ENCODE results near the gene POGZ.

The POGZ gene

GRCh38 chr1:151459331-151460046 is at the start of gene POGZ:
TSS of gene POGZ (minus strand) at chr1:151459494. CDS start at chr1:151442204, 17,290 bp downstream.
- H4K20me1 ChIP-seq (ENCODE audit: insufficient read depth, low read length), result no peaks in the 10 kb centered on the region
- H3K36me3 ChIP-seq (ENCODE audit: insufficient read depth, low read length), result peaks cover 7% of the 10 kb centered on the region; the same call in 1 of the 2 replicates
- TF ChIP-seq EZH2 (IDR thresholded peaks at IDR 0.05; ENCODE audit: borderline replicate concordance, low read length), result no peak
- TF ChIP-seq CTCF (IDR thresholded peaks at IDR 0.05; ENCODE audit: low read length), result no peak
- peak within 1 kb of the TSS; percentile 67 for H2AFZ ChIP-seq (ENCODE audit: low read length)
- H3K27ac ChIP-seq (ENCODE audit: low read depth, low read length, poor library complexity, severe bottlenecking), result peak within 1 kb of the TSS; percentile 73
- peak within 1 kb of the TSS; percentile 78 for H3K9ac ChIP-seq (ENCODE audit: low read length)
- H3F3A ChIP-seq (ENCODE audit: insufficient read depth, low read length), result no peaks in the 10 kb centered on the region
- no peaks in the 10 kb centered on the region for H3K9me3 ChIP-seq (ENCODE audit: low read length)
- no peaks in the 10 kb centered on the region for H3K27me3 ChIP-seq (ENCODE audit: insufficient read depth, low read length)
- peaks cover 30% of the 10 kb centered on the region for H3K4me1 ChIP-seq (ENCODE audit: insufficient read depth, low read length, severe bottlenecking)
- H3K4me3 ChIP-seq (ENCODE audit: low read depth, low read length, poor library complexity, severe bottlenecking), result peak within 1 kb of the TSS; percentile 76
- H3K79me2 ChIP-seq (ENCODE audit: insufficient read depth, low read length), result peaks cover 38% of the 10 kb centered on the region
- H3K4me2 ChIP-seq (ENCODE audit: low read length), result peak within 1 kb of the TSS; percentile 79
- H3K9me2 ChIP-seq (ENCODE audit: low read depth, low read length), result no peaks in the 10 kb centered on the region

GRCh38 chr1:151508833-151509232 is 49.5 kb upstream of the POGZ start:
- Histone ChIP-seq H3K36me3 (ENCODE audit: insufficient read depth, low read length) (no peaks in the 10 kb centered on the region), H3K4me3 (ENCODE audit: low read depth, low read length, poor library complexity, severe bottlenecking) (no peak overlapping the region), H3K4me1 (ENCODE audit: insufficient read depth, low read length, severe bottlenecking) (peaks cover 21% of the 10 kb centered on the region), H3K9ac (ENCODE audit: low read length) (no peak overlapping the region), H3F3A (ENCODE audit: insufficient read depth, low read length) (no peaks in the 10 kb centered on the region), H3K79me2 (ENCODE audit: insufficient read depth, low read length) (no peaks in the 10 kb centered on the region), H3K27ac (ENCODE audit: low read depth, low read length, poor library complexity, severe bottlenecking) (no peak overlapping the region), H3K27me3 (ENCODE audit: insufficient read depth, low read length) (no peaks in the 10 kb centered on the region), H3K9me2 (ENCODE audit: low read depth, low read length) (no peaks in the 10 kb centered on the region), H2AFZ (ENCODE audit: low read length) (no peak overlapping the region), H3K4me2 (ENCODE audit: low read length) (no peak overlapping the region), H3K9me3 (ENCODE audit: low read length) (no peaks in the 10 kb centered on the region), H4K20me1 (ENCODE audit: insufficient read depth, low read length) (no peaks in the 10 kb centered on the region)
- TF ChIP-seq EZH2 (IDR thresholded peaks at IDR 0.05; ENCODE audit: borderline replicate concordance, low read length) (no peak), CTCF (IDR thresholded peaks at IDR 0.05; ENCODE audit: low read length) (no peak)

- Histone ChIP-seq H3K9me3 (ENCODE audit: low read length) (no peaks in the 10 kb centered on the region), H3K36me3 (ENCODE audit: insufficient read depth, low read length) (no peaks in the 10 kb centered on the region), H3K4me1 (ENCODE audit: insufficient read depth, low read length, severe bottlenecking) (no peaks in the 10 kb centered on the region), H3K9ac (ENCODE audit: low read length) (no peak overlapping the region), H3K4me2 (ENCODE audit: low read length) (no peak overlapping the region), H3K79me2 (ENCODE audit: insufficient read depth, low read length) (no peaks in the 10 kb centered on the region), H3K4me3 (ENCODE audit: low read depth, low read length, poor library complexity, severe bottlenecking) (no peak overlapping the region), H3K27ac (ENCODE audit: low read depth, low read length, poor library complexity, severe bottlenecking) (no peak overlapping the region), H3F3A (ENCODE audit: insufficient read depth, low read length) (no peaks in the 10 kb centered on the region), H4K20me1 (ENCODE audit: insufficient read depth, low read length) (no peaks in the 10 kb centered on the region), H2AFZ (ENCODE audit: low read length) (no peak overlapping the region), H3K9me2 (ENCODE audit: low read depth, low read length) (no peaks in the 10 kb centered on the region), H3K27me3 (ENCODE audit: insufficient read depth, low read length) (no peaks in the 10 kb centered on the region)
- TF ChIP-seq CTCF (IDR thresholded peaks at IDR 0.05; ENCODE audit: low read length) (no peak), EZH2 (IDR thresholded peaks at IDR 0.05; ENCODE audit: borderline replicate concordance, low read length) (no peak)
Measured at GRCh38 chr1:151504759-151505158, 45.5 kb upstream of the POGZ start.
